GM23248 (cell line): ENCODE data around the gene MED12. TPM values are rescaled to one million over a fixed set of nuclear protein-coding genes. Genes with fewer than 3 reads are reported as not detected.

Source experiments
- DNase-seq: peaks from one replicate; pipeline ENCODE4 v3.0.0-alpha.2; 2015
- H2AFZ ChIP-seq: fragments of 200-600 bp; sonication (generic); 2 replicates; pipeline ENCODE4 v1.6.1; 2016; ENCODE audit warnings: antibody characterized with exemption
- H3F3A ChIP-seq: fragments of 200-600 bp; sonication (generic); 2 replicates; pipeline ENCODE4 v1.6.1; 2016; ENCODE audit warnings: mild to moderate bottlenecking, antibody characterized with exemption, mixed run types; ENCODE audit not compliant: insufficient read depth
- H3K27ac ChIP-seq: fragments of 200-600 bp; sonication (generic); 2 replicates; pipeline ENCODE4 v1.5.1; 2016; ENCODE audit warnings: mild to moderate bottlenecking
- H3K27me3 ChIP-seq: fragments of 200-600 bp; sonication (generic); replicated peaks from 2 replicates; pipeline ENCODE4 v1.6.1; 2016; ENCODE audit warnings: mild to moderate bottlenecking; ENCODE audit not compliant: insufficient read depth
- H3K36me3 ChIP-seq: fragments of 200-600 bp; sonication (generic); 2 replicates; pipeline ENCODE4 v1.6.1; 2016; ENCODE audit warnings: low read depth, mild to moderate bottlenecking
- H3K4me1 ChIP-seq: fragments of 200-600 bp; sonication (generic); 2 replicates; pipeline ENCODE4 v1.6.1; 2016; ENCODE audit warnings: mild to moderate bottlenecking; ENCODE audit not compliant: insufficient read depth
- H3K4me2 ChIP-seq: fragments of 200-600 bp; sonication (generic); one replicate; pipeline ENCODE4 v1.6.1; 2016; ENCODE audit warnings: mild to moderate bottlenecking; ENCODE audit not compliant: unreplicated experiment
- H3K4me3 ChIP-seq: fragments of 200-600 bp; sonication (generic); 2 replicates; pipeline ENCODE4 v1.5.1; 2016; ENCODE audit warnings: mild to moderate bottlenecking
- H3K79me2 ChIP-seq: fragments of 200-600 bp; sonication (generic); 2 replicates; pipeline ENCODE4 v1.6.1; 2016; ENCODE audit warnings: mild to moderate bottlenecking; ENCODE audit not compliant: insufficient read depth
- H3K9ac ChIP-seq: fragments of 200-600 bp; sonication (generic); 2 replicates; pipeline ENCODE4 v1.6.1; 2016; ENCODE audit warnings: mild to moderate bottlenecking
- H3K9me2 ChIP-seq: fragments of 200-600 bp; sonication (generic); 2 replicates; pipeline ENCODE4 v1.6.1; 2016; ENCODE audit warnings: mixed run types, mild to moderate bottlenecking, moderate library complexity; ENCODE audit not compliant: insufficient read depth
- H3K9me3 ChIP-seq: fragments of 200-600 bp; sonication (generic); one replicate; pipeline ENCODE4 v1.6.1; 2017; ENCODE audit warnings: low read depth
- H4K20me1 ChIP-seq: fragments of 200-600 bp; sonication (generic); 2 replicates; pipeline ENCODE4 v1.6.0; 2016; ENCODE audit not compliant: insufficient read depth
- EZH2 ChIP-seq: fragments of 200-600 bp; sonication (generic); IDR thresholded peaks from 2 replicates; pipeline ENCODE4 v1.6.1; 2018; ENCODE audit warnings: antibody characterized with exemption, mild to moderate bottlenecking; ENCODE audit not compliant: insufficient read depth, poor library complexity, severe bottlenecking
- EZH2phosphoT487 ChIP-seq: fragments of 200-600 bp; sonication (generic); IDR thresholded peaks from 2 replicates; pipeline ENCODE4 v1.6.1; 2018; ENCODE audit warnings: antibody characterized with exemption, moderate library complexity, mild to moderate bottlenecking, low read depth; ENCODE audit not compliant: insufficient read depth
- WGBS, 2 experiments: methylation state at CpG; one replicate each; pipeline ENCODE4 v1.1.6; 2015 to 2017; ENCODE audit warnings: low lambda C conversion rate in 2 of 2, low coverage in 1 of 2; ENCODE audit errors: missing lambda C conversion rate in 2 of 2; 5-methylcytosine and 5-hydroxymethylcytosine counted together
- in situ Hi-C: fragments of 300-500 bp; cut with MboI; formaldehyde crosslinking; loops from 2 replicates; pipeline ENCODE4 v1.15.0; 2020
- polyA plus RNA-seq: library from polyadenylated mRNA; unstranded; fragments of >200 nt; fragmentation: Nextera tagmentation; extraction: Ambion mirVana; gene quantifications from 2 replicates; pipeline ENCODE4 v1.2.1, GENCODE V29; 2016
- total RNA-seq: library from RNA; depleted of rRNA; stranded (reverse); fragments of >200 nt; shearing (Covaris generic); gene quantifications from 2 replicates; pipeline ENCODE4 v1.2.3, GENCODE V29; 2014

Gene MED12
- total and polyA plus RNA-seq, 2 experiments from 2014 or later, result 10.0 to 14.9 TPM

- H3K4me3 ChIP-seq, result no peak overlapping the region
- WGBS, 2 experiments, result 70% methylated on average over 4 to 7 of the region's 7 CpGs
These were observed 33.0 kb downstream of the MED12 start for GRCh38 chrX:71151366-71151765.

GRCh38 chrX:71154196-71154595, 35.8 kb downstream of the MED12 start:
- H3K4me2 ChIP-seq, result no peak overlapping the region
- in situ Hi-C loops, result loop anchor here (25.0 kb wide), 1 partner anchor 167 kb away; no protein-coding TSS in a partner anchor

More at GRCh38 chrX:71151366-71151765, 33.0 kb downstream of the MED12 start:
- Histone ChIP-seq H3K4me2 (no peak overlapping the region), H3K36me3 (no peaks in the 10 kb centered on the region), H3K9me3 (no peaks in the 10 kb centered on the region), H3K27ac (no peak overlapping the region), H3K9me2 (no peaks in the 10 kb centered on the region), H3K27me3 (no peaks in the 10 kb centered on the region), H3K79me2 (no peaks in the 10 kb centered on the region), H3K4me1 (no peaks in the 10 kb centered on the region), H4K20me1 (no peaks in the 10 kb centered on the region), H2AFZ (no peak overlapping the region), H3F3A (0 out of 2 replicates have a peak, but pooled peaks cover 3% of the 10 kb centered on the region), H3K9ac (no peak overlapping the region)
- in situ Hi-C loops, result loop anchor here (25.0 kb wide), 1 partner anchor 164 kb away; no protein-coding TSS in a partner anchor
- no peak for DNase-seq
- no peak for TF ChIP-seq EZH2phosphoT487
- no peak for TF ChIP-seq EZH2

DNA sequence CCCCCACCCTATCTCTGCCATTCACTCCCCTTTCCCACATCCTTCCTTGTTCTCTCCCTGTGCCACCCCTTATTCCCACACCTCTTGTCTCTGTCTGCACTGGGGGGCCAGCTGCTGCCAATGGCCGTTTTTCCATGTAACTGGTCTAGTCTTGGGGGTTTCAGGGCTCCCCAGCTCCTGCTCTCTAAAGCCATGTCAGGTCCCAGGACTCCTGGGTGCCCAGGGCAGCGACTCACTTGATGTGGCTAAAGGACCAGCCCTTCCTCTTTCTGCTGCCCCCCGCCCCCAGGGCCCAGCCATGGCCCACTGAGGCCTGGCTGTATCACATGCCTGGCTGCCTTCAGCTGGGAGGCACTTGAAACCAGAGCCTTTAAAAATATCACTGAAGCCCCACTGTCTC, 36.2 kb downstream of the MED12 start:
- Histone ChIP-seq H3K4me1 (no peaks in the 10 kb centered on the region), H2AFZ (no peak overlapping the region), H3K9me3 (no peaks in the 10 kb centered on the region), H3K79me2 (no peaks in the 10 kb centered on the region), H3K27me3 (no peaks in the 10 kb centered on the region), H3K4me2 (no peak overlapping the region), H4K20me1 (no peaks in the 10 kb centered on the region), H3K36me3 (no peaks in the 10 kb centered on the region), H3F3A (no peaks in the 10 kb centered on the region), H3K4me3 (no peak overlapping the region), H3K9ac (no peak overlapping the region), H3K27ac (no peak overlapping the region), H3K9me2 (no peaks in the 10 kb centered on the region)
- WGBS, 2 experiments, result 20 to 46% methylated on average over 1 to 3 of the region's 3 CpGs
- in situ Hi-C loops, result loop anchor here (25.0 kb wide), 1 partner anchor 167 kb away; no protein-coding TSS in a partner anchor
- no peak for TF ChIP-seq EZH2
- TF ChIP-seq EZH2phosphoT487, result no peak
- no peak for DNase-seq

More at GRCh38 chrX:71154196-71154595, 35.8 kb downstream of the MED12 start:
- Histone ChIP-seq H3K27me3 (no peaks in the 10 kb centered on the region), H3K9me2 (no peaks in the 10 kb centered on the region), H3K27ac (no peak overlapping the region), H3K9me3 (no peaks in the 10 kb centered on the region), H2AFZ (no peak overlapping the region), H4K20me1 (no peaks in the 10 kb centered on the region), H3K79me2 (no peaks in the 10 kb centered on the region), H3K9ac (no peak overlapping the region), H3K4me3 (no peak overlapping the region), H3K36me3 (no peaks in the 10 kb centered on the region), H3K4me1 (no peaks in the 10 kb centered on the region), H3F3A (no peaks in the 10 kb centered on the region)
- 80 to 96% methylated on average over 2 to 5 of the region's 7 CpGs for WGBS, 2 experiments
- DNase-seq, result no peak
- no peak for TF ChIP-seq EZH2
- no peak for TF ChIP-seq EZH2phosphoT487

- Histone ChIP-seq H3K79me2 (no peaks in the 10 kb centered on the region), H3K4me2 (no peak overlapping the region), H3F3A (no peaks in the 10 kb centered on the region), H4K20me1 (no peaks in the 10 kb centered on the region), H3K9me3 (no peaks in the 10 kb centered on the region), H3K4me1 (no peaks in the 10 kb centered on the region), H3K9ac (no peak overlapping the region), H3K9me2 (no peaks in the 10 kb centered on the region), H2AFZ (no peak overlapping the region), H3K27ac (no peak overlapping the region), H3K4me3 (no peak overlapping the region), H3K36me3 (no peaks in the 10 kb centered on the region), H3K27me3 (no peaks in the 10 kb centered on the region)
- DNase-seq, result no peak
- WGBS, 2 experiments, result 85 to 92% methylated on average over 6 of the region's 6 CpGs
- in situ Hi-C loops, result loop anchor here (25.0 kb wide), 1 partner anchor 171 kb away; no protein-coding TSS in a partner anchor
- TF ChIP-seq EZH2phosphoT487, result no peak
- TF ChIP-seq EZH2, result no peak
These were observed 40.2 kb downstream of the MED12 start for GRCh38 chrX:71158603-71159002.

GRCh38 chrX:71159335-71159734, 40.9 kb downstream of the MED12 start:
- H3F3A ChIP-seq, result no peaks in the 10 kb centered on the region
- H3K9me2 ChIP-seq, result no peaks in the 10 kb centered on the region
- no peak overlapping the region for H2AFZ ChIP-seq
- no peaks in the 10 kb centered on the region for H3K9me3 ChIP-seq
- H3K27me3 ChIP-seq, result no peaks in the 10 kb centered on the region
- H3K4me2 ChIP-seq, result no peak overlapping the region
- DNase-seq, result no peak
- H3K4me1 ChIP-seq, result no peaks in the 10 kb centered on the region
- no peak overlapping the region for H3K27ac ChIP-seq
- H3K4me3 ChIP-seq, result no peak overlapping the region
- no peaks in the 10 kb centered on the region for H4K20me1 ChIP-seq
- no peaks in the 10 kb centered on the region for H3K36me3 ChIP-seq
- 56 to 63% methylated on average over 3 to 5 of the region's 5 CpGs for WGBS, 2 experiments
- H3K79me2 ChIP-seq, result no peaks in the 10 kb centered on the region
- no peak overlapping the region for H3K9ac ChIP-seq
- no peak for TF ChIP-seq EZH2
- no peak for TF ChIP-seq EZH2phosphoT487
- in situ Hi-C loops, result loop anchor here (25.0 kb wide), 1 partner anchor 172 kb away; no protein-coding TSS in a partner anchor
